MM.1S (cell line): ENCODE results near the gene NPSR1.

ENCODE experiments used
- EZH2 ChIP-seq: fragments of 300-600 bp; sonication (generic); optimal IDR thresholded peaks from 2 replicates; pipeline ENCODE3; 2017; ENCODE audit warnings: low read depth, mild to moderate bottlenecking, antibody characterized with exemption, low read length, mixed read lengths
- TF ChIP-seq, protein P1 (sequence below): fragments of 300-600 bp; sonication (generic); IDR thresholded peaks from 2 replicates; pipeline ENCODE4 v1.5.1; 2016; ENCODE audit warnings: antibody characterized with exemption, low read length, mixed read lengths

DNA sequence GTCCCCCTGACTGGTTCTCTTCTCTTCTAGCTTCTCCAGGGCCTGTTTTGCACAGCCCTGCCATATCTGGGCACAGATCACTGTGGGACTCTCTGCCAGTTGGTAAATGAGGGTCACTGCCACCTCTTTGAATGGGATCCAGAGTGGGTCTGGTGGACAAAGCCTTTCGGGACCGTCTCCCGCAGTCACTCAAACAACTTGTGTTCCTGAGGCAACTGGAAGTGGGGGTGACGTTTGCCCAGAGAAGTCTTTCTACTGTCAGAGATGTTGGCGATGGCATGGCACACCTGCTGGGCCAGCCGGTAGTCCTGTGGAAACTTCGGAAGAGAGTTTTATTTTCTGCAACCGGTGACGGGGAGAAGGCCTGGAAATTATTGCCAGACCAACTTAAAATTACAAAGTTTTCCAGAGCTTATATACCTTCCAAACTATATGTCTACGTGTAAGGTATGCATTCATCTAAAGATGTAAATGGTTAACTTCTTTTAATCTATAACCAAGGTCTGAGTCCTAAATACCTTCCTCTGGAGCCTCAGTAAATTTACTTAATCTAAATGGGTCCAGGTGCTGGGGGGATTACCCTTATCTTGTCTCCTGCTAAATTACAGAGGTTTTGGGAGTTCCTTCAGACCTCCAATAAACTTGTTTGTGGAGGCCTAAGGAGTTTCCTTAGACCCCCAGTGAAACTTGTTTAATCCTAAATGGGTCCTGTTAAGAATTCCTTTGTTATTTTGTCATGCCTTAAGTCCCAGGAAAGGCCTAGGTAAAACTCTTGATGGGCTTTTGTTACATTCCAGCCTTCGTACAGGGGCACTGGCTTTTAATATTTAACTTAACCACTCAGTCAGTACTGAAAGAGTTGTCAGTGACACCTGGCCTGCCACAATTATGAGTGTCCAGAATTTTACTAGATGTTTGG lies 94.0 kb downstream of the NPSR1 start:
- TF ChIP-seq, protein P1, sequence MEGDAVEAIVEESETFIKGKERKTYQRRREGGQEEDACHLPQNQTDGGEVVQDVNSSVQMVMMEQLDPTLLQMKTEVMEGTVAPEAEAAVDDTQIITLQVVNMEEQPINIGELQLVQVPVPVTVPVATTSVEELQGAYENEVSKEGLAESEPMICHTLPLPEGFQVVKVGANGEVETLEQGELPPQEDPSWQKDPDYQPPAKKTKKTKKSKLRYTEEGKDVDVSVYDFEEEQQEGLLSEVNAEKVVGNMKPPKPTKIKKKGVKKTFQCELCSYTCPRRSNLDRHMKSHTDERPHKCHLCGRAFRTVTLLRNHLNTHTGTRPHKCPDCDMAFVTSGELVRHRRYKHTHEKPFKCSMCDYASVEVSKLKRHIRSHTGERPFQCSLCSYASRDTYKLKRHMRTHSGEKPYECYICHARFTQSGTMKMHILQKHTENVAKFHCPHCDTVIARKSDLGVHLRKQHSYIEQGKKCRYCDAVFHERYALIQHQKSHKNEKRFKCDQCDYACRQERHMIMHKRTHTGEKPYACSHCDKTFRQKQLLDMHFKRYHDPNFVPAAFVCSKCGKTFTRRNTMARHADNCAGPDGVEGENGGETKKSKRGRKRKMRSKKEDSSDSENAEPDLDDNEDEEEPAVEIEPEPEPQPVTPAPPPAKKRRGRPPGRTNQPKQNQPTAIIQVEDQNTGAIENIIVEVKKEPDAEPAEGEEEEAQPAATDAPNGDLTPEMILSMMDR, result no peak
- no peak for TF ChIP-seq EZH2
